Measurements from ENCODE around the gene PLXNA2. TPM values are rescaled to one million over a fixed set of nuclear protein-coding genes. Genes with fewer than 3 reads are reported as not detected.

The PLXNA2 gene
- total and polyA plus RNA-seq, 2 of the 8 experiments (the other 6 are each of a cell fraction or from before 2014, with no cell fraction given): 0.33 to 1.5 TPM

DNA sequence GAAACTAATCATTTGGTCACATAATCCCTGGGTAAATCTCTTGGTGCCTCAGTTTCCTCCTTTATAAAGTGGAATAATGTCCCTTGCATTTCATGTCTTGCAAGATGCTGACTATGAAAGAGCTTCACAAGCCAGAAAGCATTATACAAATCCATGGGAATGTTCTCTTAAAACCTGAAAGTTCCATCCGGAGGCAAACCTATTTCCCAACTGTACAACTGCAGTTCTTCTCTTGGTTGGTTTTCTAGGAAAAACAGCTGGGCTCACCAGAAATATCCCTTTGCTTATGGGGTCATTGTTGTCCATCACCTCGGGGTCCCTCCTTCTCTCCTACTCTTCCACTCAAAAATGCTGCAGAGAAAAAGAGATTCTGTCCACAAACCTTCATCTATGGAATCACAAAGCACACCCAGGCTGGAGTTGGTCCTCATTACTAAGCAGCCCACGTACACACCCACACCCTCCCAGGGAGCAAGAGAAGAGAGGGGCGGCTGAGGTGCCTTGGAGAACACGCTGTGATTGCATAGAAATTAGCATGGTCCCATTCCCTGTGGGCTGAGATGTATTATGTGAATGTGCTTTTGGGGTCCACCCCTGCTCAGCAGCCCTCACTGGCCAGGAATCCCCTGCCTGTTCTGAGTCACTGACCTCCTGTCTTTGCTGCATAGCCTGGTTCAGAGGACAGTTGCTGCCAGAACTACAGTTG lies 5.0 kb upstream of the PLXNA2 start:
- H2BK5ac ChIP-seq (ENCODE audit: low read depth, low read length): no peak overlapping the region
- H4K8ac ChIP-seq (ENCODE audit: extremely low read depth, insufficient read depth, low read length): no peak overlapping the region
- peaks cover 0 to 2% of the 10 kb centered on the region in 2 experiments for H4K20me1 ChIP-seq (replicated peaks in 1 of 2; ENCODE audit: control insufficient read depth in 1 of 2, insufficient read depth in 2 of 2, low read length in 2 of 2)
- no peak overlapping the region for H2BK15ac ChIP-seq (ENCODE audit: low read length)
- no peak overlapping the region for H2BK12ac ChIP-seq (ENCODE audit: low read depth, low read length)
- no peak overlapping the region for H2BK20ac ChIP-seq (ENCODE audit: low read length)
- WGBS, 2 experiments (ENCODE audit: extremely low coverage in 1 of 2, insufficient coverage in 1 of 2, insufficient read length in 1 of 2, insufficient replicate concordance in 2 of 2, low coverage in 1 of 2, low lambda C conversion rate in 2 of 2, missing lambda C conversion rate in 1 of 2): 86% methylated on average over 5 of the region's 5 CpGs; no CpG with 5 or more reads in 1 of the 2 experiments
- H3K4me1 ChIP-seq (replicated peaks in 1 of 4; ENCODE audit: control insufficient read depth in 3 of 4, insufficient read depth in 4 of 4, low read length in 3 of 4): peaks cover 0 to 9% (median 3%) of the 10 kb centered on the region in 4 experiments; a peak in 4 of 7 replicates
- peaks cover 0 to 11% (median 9%) of the 10 kb centered on the region in 4 experiments; a peak in 6 of 7 replicates for H3K27me3 ChIP-seq (replicated peaks in 1 of 4; ENCODE audit: control insufficient read depth in 3 of 4, extremely low read depth in 1 of 4, insufficient read depth in 3 of 4, low read length in 3 of 4)
- H3K4ac ChIP-seq (replicated peaks; ENCODE audit: insufficient read length, low read depth, low read length): no peak overlapping the region
- no peak overlapping the region for H2AFZ ChIP-seq (ENCODE audit: low read length)
- no peak overlapping the region for H3K4me2 ChIP-seq (ENCODE audit: insufficient read depth in 1 of 2, low read depth in 2 of 2, low read length in 2 of 2)
- H3K9me3 ChIP-seq (ENCODE audit: insufficient read depth in 2 of 2, low read depth in 1 of 2, low read length in 1 of 2): no peaks in the 10 kb centered on the region
- H3K79me2 ChIP-seq (ENCODE audit: control insufficient read depth in 1 of 2, insufficient read depth in 2 of 2, low read length in 2 of 2): no peaks in the 10 kb centered on the region
- no peak overlapping the region for H2AK5ac ChIP-seq (ENCODE audit: low read depth, low read length)
- no peak overlapping the region for H2BK120ac ChIP-seq (replicated peaks; ENCODE audit: low read depth, low read length)
- H3K9ac ChIP-seq (replicated peaks in 1 of 4; ENCODE audit: extremely low read depth in 1 of 4, low read depth in 3 of 4, low read length in 3 of 4): no peak overlapping the region; a peak in 1 of 7 replicates
- no peak overlapping the region for H3K27ac ChIP-seq (ENCODE audit: low read depth, low read length)
- no peak overlapping the region for H3K18ac ChIP-seq (ENCODE audit: extremely low read depth, low read length)
- H3K23ac ChIP-seq (ENCODE audit: insufficient read length): no peak overlapping the region
- H3K36me3 ChIP-seq (ENCODE audit: control insufficient read depth in 2 of 4, insufficient read depth in 4 of 4, low read length in 3 of 4): no peaks in the 10 kb centered on the region
- H3K79me1 ChIP-seq (ENCODE audit: low read depth, low read length): no peaks in the 10 kb centered on the region
- no peak overlapping the region for H3K14ac ChIP-seq (ENCODE audit: insufficient read length)
- FAIRE-seq (no peak), DNase-seq (ENCODE audit: low read depth in 1 of 2, low spot score in 2 of 2) (no peak)
- H4K5ac ChIP-seq (ENCODE audit: insufficient read length, low read depth, low read length): no peak overlapping the region
- POLR2A ChIA-PET (ENCODE audit: partially characterized antibody): no interaction called here
- no peak overlapping the region for H3K4me3 ChIP-seq (ENCODE audit: extremely low read depth in 1 of 4, insufficient read depth in 2 of 4, low read depth in 3 of 4, low read length in 4 of 4)
- no peak overlapping the region for H4K91ac ChIP-seq (replicated peaks; ENCODE audit: insufficient read length, low read length)
- no peak overlapping the region for H3K56ac ChIP-seq (replicated peaks; ENCODE audit: insufficient read length, low read depth, low read length)
- H3K23me2 ChIP-seq (ENCODE audit: low read depth, low read length): peaks cover 9% of the 10 kb centered on the region; the same call in 1 of the 2 replicates
- CTCF ChIA-PET (ENCODE audit: partially characterized antibody): interaction anchor here (1.1 to 2.0 kb wide), 5 partner anchors 10 to 255 kb away, joined by 3 to 11 read pairs (median 5); no protein-coding TSS in a partner anchor
- TF ChIP-seq YY1 (IDR thresholded peaks at IDR 0.05; ENCODE audit: low read depth, low read length) (no peak), POU5F1 (IDR thresholded peaks at IDR 0.05; ENCODE audit: low read depth, low read length) (no peak), BACH1 (IDR thresholded peaks at IDR 0.05; ENCODE audit: low read length) (no peak), CBX5 (IDR thresholded peaks at IDR 0.05; ENCODE audit: low read depth, low read length) (no peak), CTBP2 (IDR thresholded peaks at IDR 0.05; ENCODE audit: borderline replicate concordance, insufficient read depth, insufficient read length, low read length) (no peak), RBBP5 (IDR thresholded peaks at IDR 0.05; ENCODE audit: borderline replicate concordance, low read depth, low read length) (no peak), EGR1 (IDR thresholded peaks at IDR 0.05; ENCODE audit: borderline replicate concordance, low read depth, low read length) (no peak), BCL11A (IDR thresholded peaks at IDR 0.05; ENCODE audit: low read depth in 2 of 2, low read length in 2 of 2) (no peak), SAP30 (IDR thresholded peaks at IDR 0.05; ENCODE audit: insufficient read depth, insufficient replicate concordance, low read length) (no peak), GTF2F1 (IDR thresholded peaks at IDR 0.05; ENCODE audit: borderline replicate concordance, low read depth, low read length) (no peak)
- TF ChIP-seq, protein P1, sequence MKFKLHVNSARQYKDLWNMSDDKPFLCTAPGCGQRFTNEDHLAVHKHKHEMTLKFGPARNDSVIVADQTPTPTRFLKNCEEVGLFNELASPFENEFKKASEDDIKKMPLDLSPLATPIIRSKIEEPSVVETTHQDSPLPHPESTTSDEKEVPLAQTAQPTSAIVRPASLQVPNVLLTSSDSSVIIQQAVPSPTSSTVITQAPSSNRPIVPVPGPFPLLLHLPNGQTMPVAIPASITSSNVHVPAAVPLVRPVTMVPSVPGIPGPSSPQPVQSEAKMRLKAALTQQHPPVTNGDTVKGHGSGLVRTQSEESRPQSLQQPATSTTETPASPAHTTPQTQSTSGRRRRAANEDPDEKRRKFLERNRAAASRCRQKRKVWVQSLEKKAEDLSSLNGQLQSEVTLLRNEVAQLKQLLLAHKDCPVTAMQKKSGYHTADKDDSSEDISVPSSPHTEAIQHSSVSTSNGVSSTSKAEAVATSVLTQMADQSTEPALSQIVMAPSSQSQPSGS (IDR thresholded peaks at IDR 0.05; ENCODE audit: low read length): no peak
